Measurements from ENCODE around the gene CASKIN1.
"Not testable (repeated sequence)": the region's sequence is repeated elsewhere in the genome, so short reads cannot be mapped to it uniquely, and the experiment has no call there.

Gene CASKIN1, protein sequence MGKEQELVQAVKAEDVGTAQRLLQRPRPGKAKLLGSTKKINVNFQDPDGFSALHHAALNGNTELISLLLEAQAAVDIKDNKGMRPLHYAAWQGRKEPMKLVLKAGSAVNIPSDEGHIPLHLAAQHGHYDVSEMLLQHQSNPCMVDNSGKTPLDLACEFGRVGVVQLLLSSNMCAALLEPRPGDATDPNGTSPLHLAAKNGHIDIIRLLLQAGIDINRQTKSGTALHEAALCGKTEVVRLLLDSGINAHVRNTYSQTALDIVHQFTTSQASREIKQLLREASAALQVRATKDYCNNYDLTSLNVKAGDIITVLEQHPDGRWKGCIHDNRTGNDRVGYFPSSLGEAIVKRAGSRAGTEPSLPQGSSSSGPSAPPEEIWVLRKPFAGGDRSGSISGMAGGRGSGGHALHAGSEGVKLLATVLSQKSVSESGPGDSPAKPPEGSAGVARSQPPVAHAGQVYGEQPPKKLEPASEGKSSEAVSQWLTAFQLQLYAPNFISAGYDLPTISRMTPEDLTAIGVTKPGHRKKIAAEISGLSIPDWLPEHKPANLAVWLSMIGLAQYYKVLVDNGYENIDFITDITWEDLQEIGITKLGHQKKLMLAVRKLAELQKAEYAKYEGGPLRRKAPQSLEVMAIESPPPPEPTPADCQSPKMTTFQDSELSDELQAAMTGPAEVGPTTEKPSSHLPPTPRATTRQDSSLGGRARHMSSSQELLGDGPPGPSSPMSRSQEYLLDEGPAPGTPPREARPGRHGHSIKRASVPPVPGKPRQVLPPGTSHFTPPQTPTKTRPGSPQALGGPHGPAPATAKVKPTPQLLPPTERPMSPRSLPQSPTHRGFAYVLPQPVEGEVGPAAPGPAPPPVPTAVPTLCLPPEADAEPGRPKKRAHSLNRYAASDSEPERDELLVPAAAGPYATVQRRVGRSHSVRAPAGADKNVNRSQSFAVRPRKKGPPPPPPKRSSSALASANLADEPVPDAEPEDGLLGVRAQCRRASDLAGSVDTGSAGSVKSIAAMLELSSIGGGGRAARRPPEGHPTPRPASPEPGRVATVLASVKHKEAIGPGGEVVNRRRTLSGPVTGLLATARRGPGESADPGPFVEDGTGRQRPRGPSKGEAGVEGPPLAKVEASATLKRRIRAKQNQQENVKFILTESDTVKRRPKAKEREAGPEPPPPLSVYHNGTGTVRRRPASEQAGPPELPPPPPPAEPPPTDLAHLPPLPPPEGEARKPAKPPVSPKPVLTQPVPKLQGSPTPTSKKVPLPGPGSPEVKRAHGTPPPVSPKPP (N-terminal part only)

DNA sequence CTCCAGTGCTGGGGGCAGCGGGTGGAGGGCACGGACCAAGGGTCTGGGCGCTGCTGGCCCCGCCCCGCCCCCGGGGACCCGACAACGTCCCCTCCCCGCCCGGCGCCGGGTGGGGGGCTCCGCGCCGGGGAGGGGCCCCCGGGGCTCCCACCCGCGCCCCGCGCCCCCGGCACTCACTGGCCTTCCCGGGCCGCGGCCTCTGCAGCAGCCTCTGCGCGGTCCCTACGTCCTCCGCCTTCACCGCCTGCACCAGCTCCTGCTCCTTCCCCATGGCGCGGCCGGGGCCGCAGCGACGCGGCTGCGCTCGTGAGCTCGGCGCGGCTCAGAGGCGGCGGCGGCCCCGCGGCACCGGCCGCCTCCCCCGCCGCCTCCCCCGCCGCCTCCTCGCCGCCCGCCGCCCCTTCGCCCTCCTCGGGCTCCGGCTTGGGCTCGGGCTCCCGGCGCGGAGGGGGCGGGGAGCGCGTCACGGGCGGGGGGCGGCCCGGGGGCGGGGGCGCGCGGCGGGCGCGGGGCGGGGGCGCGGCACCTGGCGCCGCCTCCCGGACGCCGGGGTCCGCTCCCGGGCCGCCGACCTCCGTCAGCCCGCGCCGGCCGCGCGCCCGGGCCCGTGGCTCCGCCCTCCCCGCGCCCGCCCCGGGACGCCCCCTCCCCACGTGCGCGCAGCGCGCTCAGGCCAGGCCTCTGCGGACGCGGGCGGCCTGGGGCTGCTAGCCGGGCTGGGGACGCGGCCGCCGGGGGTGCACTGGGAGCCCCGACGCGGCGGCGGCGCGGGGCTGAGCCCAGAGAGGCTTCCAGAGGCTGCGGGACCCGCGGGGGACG lies at the start of gene CASKIN1:
CASKIN1 (minus strand) TSS at position 444 of the 819 bp plus-strand sequence; CDS start at position 271, 173 bp downstream.
- DNase-seq: no peak

DNA sequence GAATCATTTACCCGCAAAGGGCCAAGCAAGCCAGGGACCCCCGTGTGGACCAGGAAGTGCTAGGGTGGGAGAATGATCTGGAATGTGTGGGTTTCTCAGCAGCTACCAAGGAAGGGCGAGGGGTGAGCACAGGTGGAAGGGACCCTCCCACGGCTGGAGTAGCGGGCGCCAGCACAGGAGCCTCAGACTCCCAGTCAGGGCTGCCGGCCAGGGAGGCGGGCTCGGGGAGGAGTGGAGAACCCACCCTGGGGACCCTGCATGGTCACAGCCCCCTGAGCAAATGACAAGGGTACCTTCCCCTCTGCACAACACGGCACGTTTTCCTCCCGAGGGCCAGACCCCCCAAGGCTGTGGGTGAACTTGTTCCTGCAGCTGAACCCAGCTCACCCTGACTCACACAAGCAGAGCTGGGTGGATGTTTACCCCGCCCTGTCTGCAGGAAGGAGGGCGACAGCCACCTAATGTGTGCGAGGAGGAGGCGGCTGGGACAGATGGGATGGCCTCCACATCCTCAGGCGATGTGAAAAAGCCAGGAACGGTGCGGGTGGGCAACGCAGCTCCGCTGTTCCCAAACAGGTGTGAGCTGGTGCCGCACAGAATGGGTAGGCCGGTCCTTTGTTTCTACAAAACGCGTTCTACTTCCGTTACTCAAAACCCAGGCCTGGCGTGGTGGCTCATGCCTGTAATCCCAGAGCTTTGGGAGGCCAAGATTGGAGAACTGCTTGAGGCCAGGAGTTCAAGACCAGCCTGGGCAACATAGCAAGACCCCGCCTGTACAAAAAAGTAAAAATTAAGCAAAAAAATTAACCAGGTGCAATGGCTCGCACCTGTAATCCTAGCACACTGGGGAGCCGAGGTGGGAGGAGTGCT lies 48.8 kb upstream of the CASKIN1 start:
- DNase-seq: no peak

DNA sequence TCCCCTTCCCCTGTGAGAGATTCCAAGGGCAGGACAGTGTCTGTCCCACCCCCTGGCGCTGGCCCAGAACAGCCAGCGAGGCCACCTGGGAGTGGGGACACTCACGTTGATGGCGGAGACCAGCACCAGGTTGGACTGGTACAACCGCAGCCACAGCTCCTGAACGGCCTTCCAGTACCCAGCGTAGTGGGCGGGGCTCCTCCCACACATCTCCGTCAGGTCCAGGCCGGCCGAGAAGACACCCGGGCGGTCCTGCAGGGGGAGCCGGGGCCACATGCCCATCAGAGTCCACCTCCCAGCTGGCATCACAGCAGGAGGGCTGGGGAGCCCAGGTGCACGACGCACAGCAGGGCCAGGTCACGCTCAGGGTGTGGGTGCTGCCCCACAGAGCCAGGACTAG lies 47.9 kb upstream of the CASKIN1 start:
- no peak for DNase-seq

DNA sequence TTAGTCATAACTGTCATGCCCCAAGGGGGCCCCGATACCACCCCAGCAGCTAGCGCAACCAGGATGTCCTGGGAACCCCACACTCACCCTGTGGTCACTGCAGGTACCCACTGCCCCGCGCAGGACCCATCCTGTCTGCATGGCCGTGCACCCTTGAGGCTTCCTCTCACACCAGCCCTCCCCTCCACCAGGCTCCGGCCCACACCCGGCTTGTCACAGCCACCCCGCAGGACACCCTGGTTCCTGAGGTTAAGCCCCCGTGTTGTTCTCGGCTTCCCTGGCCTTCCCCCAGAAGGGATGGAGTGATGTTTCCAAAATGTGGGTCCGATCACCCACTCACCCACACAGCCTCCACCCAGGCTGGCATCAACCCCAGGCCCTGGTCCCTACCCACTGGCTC lies 47.4 kb upstream of the CASKIN1 start:
- DNase-seq: no peak

DNA sequence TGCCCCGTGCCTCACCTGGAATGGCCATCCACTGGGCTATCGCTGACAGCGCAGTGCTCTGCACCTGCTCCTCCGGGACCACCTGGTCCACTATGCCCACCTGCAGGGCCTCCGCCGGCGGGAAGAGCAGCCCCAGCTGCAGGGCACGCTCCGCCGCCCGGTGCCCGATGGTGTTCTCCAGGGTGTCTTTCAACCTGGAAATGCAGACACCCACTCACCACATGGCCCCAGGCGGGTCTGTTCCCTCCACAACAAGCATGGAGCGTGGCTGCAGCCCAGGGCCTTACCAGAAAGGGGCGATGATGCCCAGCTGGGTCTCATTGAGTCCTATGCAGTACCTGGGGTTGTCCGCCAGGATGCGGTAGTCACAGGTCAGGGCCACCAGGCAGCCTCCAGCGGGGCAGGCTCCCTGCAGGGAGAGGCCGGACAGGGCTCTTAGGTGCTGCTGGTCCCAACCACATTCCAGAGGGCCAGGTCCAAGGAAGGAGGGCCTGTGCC lies 46.7 kb upstream of the CASKIN1 start:
- DNase-seq: no peak

DNA sequence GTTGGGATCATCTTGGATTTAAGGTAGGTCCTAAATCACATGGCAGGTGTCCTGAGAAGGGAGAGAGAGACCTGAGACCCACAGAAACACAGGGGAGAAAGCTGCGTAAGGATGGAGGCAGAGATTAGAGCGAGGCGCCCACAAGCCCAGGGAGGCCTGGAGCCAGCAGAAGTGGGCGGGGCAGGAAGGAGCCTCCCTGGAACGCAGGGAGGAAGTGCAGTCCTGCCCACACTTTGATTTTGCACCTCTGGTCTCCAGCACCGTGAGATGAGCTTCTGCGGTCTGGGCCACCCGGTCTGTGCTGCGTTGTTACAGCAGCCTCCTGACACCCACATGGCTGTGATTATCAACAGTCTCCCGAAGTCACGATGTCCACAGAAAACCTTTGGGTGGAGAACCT lies 46.2 kb upstream of the CASKIN1 start:
- no peak for DNase-seq

DNA sequence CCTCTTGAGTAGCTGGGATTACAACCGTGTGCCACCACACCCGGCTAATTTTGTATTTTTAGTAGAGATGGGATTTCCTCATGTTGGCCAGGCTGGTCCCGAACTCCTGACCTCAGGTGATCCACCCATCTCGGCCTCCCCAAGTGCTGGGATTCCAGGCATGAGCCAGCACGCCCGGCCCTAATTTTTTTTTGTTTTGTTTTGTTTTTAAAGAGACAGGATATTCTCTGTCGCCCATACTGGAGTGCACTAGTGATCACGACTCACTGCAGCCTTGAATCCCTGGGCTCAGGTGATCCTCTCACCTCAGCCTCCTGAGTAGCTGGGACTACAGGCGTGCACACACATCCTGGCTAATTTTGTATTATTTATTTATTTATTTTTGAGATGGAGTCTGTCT lies 43.9 kb upstream of the CASKIN1 start:
- not testable (repeated sequence) for DNase-seq

DNA sequence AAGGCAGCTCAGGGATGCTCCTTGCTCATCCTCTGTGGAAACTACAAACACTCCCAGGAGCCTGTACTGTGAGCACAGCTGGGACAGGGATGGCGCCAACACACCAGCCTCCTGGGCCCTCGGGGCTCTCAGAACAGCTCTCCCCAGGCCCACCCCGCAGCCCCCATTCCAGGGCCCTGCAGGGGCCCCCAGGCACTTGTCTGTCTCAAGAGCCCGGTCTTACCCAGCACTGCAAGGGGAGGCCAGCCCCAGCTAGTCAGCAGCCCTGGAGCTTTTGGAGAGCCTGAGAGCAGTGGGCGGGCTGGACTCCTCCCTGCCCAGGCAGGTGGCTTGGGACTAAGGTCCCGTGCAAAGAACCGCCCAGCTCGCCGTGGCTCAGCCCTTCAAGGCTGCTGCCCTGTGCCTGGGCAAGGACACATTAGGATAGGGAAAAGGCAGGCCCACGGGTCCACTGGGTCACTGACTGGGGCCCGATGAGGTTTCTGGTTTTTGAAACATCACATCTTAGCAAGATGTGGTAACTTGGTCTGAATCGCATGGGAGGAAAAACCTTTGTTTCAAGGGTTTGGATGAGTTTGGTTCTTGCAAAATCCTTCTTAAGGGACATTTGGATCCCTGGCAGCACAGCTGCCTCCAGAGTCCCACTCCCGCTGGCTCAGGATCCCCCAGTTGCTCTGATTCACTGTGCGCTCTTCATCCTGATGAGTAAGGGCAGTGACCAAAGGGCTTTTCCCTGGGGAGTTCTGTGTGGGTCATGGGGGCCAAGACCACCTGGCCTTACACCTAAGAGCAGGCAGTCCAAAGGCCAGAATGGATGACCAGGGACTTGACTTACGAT lies 42.7 kb upstream of the CASKIN1 start:
- peak in 1 of 14 donors; percentile 40 for DNase-seq

DNA sequence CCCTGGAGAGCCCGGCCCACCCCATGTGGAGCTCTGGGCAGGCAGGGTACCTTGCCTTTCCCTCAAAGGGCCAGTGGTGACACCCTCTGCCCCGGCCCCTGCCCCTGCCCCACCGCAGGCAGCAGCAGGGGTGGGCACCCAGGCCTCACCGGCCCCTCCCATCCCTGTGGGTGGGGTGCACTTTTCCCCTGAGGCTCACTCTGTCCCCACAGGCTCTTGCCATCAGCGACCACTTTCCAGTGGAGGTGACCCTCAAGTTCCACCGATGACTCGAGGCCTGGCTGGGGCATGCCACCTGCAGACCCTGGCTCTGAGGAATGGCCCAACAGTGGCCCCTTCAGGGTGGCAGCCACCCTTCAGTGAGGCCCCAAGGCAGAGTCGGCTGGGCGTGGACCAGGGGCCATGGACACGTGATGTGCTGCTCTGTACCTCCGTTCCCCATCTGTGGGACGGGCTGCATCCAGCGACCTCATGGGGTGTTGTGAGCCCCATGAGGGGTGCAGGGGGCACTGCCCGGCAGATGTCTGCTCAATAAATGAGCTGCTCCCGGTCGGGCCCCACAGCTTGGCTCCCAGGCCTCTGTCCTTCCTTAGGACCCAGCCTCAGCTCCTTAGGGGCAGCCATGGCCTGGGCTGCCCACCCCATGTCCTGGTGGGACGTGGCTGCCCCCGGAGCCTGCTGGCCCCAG lies 41.9 kb upstream of the CASKIN1 start:
- no peak for DNase-seq

DNA sequence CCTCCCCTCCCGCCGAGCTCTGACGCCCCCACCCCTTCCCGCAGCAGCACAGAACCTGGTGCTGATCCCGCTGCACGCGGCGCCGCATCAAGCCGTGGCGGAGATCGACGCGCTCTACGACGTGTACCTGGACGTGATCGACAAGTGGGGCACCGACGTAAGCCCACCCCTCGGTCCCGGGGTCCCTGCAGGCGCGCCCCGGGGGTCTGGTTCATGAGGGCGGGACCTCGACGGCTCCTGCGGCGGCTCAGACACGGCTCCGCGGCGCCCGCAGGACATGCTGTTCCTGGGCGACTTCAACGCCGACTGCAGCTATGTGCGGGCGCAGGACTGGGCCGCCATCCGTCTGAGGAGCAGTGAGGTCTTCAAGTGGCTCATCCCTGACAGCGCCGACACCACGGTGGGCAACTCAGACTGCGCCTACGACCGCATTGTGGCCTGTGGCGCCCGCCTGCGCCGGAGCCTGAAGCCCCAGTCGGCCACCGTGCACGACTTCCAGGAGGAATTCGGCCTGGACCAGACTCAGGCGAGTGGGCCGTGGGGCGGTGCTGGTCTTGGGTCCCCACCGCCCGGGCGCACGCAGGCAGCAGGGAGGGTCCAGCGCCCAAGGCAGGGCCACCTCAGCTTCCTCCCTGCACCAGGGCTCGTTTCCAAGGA lies 41.2 kb upstream of the CASKIN1 start:
- DNase-seq: no peak

DNA sequence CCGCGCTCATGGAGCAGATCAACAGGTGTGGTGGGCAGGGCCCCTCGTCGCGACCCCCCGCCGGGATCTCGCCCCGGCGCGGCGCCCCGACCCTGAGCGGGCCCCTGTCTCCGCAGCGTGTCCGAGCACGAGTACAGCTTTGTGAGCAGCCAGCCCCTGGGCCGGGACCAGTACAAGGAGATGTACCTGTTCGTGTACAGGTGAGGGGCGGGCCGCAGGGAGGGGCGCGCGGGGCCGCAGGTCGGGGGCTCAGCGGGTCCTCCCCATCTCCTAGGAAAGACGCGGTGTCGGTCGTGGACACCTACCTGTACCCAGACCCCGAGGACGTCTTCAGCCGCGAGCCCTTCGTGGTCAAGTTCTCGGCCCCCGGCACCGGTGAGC lies 40.7 kb upstream of the CASKIN1 start:
- no peak for DNase-seq

DNA sequence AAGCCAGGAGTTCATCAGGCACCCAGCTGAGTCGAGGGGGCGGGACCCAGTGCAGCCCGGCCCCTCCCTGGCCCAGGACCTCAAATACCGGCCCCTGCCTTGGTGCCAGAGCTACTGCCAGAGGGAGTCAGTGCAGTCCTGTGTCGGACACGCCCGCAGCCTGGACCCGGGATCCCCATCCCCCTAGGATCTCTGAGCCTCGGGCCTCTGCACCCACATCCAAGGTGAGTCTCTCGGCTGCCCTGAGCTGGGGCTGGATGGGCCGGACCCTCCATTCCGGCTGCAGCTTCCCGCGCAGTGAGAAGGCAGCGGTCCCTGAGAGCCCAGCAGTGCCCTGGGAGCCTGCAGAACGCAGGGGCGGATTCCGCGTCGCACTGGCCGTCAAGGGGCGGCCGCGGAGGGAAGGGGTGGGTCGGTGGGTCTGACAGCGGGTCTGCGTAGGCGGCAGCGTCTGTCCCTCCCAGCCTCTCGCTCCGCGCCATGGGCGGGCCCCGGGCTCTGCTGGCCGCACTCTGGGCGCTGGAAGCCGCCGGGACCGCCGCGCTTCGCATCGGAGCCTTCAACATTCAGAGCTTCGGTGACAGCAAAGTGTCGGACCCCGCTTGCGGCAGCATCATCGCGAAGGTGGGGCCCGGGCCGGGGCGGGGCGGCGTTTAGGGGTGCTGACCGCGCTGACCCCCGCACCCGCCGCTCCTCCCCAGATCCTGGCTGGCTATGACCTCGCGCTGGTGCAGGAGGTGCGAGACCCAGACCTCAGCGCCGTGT lies 40.1 kb upstream of the CASKIN1 start, which contains the start of gene DNASE1L2:
DNASE1L2 (plus strand) TSS at position 108 of the 765 bp plus-strand sequence; CDS start at position 481, 373 bp downstream.
- no peak for DNase-seq

DNA sequence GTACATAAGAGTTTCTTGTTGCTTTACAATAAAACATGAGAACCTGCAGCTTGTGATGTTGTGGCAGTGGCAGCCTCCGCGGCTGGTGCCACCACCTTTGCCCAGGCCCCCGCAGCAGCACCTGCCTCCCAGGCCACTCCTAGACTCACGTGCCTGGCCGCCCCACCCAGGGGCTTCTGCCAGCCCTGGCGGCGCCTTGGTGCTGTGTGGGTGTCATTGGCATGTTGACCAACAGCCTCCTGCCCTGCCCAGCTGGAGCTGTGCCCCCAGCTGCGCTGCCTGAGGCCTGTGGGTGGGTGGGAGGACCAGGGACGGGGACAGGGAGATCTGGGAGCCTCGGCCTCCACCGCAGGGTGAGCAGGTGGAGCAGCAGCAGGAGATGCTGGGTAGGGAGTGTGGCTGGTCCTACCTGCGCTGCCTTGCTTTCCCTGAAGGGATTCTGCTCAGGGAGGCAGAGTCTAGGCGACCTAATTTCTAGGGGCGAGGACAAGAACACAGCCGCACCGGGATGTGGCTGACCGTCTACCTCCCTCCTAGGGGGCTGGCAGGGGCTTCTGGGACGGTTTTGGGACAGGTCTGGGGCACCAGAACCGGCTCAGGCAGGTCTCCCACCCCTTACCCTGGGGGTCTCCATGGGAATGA lies 39.4 kb upstream of the CASKIN1 start:
- DNase-seq: peak in 1 of 14 donors; percentile 21

DNA sequence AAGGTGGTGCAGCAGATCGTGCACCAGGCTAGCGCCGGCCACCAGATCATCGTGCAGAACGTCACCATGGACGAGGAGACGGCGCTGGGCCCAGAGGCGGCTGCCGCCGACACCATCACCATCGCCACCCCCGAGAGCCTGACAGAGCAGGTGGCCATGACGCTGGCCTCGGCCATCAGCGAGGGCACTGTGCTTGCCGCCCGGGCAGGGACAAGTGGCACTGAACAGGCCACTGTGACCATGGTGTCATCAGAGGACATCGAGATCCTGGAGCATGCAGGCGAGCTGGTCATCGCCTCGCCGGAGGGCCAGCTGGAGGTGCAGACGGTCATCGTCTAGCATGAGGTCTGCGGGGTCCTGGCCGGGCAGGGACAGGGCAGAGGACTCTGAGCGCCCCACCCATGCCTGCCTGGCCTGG lies 38.8 kb upstream of the CASKIN1 start:
- no peak for DNase-seq

DNA sequence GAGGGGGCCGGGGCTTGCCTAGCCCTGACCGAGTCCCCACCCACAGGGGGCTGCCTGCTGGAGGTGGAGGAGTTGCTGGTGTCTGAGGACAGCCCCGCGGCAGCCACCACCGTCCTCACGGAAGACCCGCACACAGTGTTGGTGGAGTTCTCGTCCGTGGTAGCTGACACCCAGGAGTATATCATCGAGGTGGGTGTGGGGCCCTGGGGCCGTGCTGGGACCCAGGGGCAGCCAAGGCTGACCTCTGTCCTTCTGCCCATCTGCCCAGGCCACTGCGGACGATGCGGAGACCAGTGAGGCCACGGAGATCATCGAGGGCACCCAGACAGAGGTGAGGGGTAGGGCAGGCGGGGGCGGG lies 38.4 kb upstream of the CASKIN1 start:
- DNase-seq: no peak

DNA sequence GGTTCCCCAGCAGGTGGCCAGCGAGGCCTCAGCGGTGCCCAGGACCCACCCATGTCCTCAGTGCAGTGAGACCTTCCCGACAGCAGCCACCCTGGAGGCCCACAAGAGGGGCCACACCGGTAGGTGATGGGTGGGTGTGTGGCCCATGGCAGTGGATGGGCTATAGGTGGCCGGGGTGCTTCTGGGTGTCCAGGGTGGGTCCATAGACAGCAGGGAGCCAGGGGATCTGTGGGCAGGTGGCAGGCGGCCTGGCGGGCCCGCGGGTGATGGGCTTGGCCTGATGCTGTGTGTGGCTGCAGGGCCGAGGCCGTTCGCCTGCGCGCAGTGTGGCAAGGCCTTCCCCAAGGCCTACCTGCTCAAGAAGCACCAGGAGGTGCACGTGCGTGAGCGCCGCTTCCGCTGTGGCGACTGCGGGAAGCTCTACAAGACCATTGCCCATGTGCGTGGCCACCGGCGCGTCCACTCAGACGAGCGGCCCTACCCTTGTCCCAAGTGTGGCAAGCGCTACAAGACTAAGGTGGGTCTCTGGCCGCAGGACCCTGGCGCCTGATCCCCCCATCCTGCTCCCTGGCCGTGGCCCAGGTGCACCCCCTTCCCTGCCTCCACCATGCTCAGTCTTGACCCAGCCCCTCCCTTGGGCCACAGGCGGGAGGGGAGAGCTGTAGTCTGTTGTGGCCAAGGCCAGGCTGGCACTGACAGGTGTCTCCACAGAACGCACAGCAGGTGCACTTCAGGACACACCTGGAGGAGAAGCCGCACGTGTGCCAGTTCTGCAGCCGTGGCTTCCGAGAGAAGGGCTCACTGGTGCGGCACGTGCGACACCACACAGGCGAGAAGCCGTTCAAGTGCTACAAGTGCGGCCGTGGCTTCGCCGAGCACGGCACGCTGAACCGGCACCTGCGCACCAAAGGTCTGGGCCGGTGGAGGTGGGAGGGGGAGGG lies 37.7 kb upstream of the CASKIN1 start:
- no peak for DNase-seq
